Peyer's patch (tissue), 4 donors: ENCODE measurements around the gene TVP23C.

Experiments
- CTCF ChIP-seq, 6 experiments: fragments of 450-650 bp in 4 of 6; fragments of 200-600 bp in 2 of 6; sonication (generic) in 1 of 6; IDR thresholded peaks; one replicate each; pipeline ENCODE4 v1.5.1; 2017 to 2019; ENCODE audit warnings: antibody characterized with exemption in 6 of 6, mild to moderate bottlenecking in 3 of 6, moderate library complexity in 1 of 6
- POLR2A ChIP-seq, 2 donors: fragments of 450-650 bp; IDR thresholded peaks; one replicate each; pipeline ENCODE4 v1.5.1; 2017; ENCODE audit warnings: antibody characterized with exemption in 2 of 2, mild to moderate bottlenecking in 2 of 2, moderate library complexity in 2 of 2

- TF ChIP-seq CTCF (IDR thresholded peaks at IDR 0.05) = no peak
- TF ChIP-seq POLR2A (IDR thresholded peaks at IDR 0.05) = no peak
These were observed 56.3 kb downstream of the TVP23C start for GRCh38 chr17:15507001-15507400.
